ENCODE data around the gene GIMAP7. TPM values are rescaled to one million over a fixed set of nuclear protein-coding genes. Genes with fewer than 3 reads are reported as not detected.
"Not testable (repeated sequence)": the region's sequence is repeated elsewhere in the genome, so short reads cannot be mapped to it uniquely, and the experiment has no call there.

GIMAP7 gene
- polyA plus RNA-seq, 2 donors: 8.0 to 10.1 TPM

- H3K9me3 ChIP-seq (ENCODE audit: control insufficient read depth in 2 of 2, insufficient read depth in 1 of 2, low read depth in 1 of 2, low read length in 1 of 2): no peaks in the 10 kb centered on the region
- H3K36me3 ChIP-seq (ENCODE audit: control insufficient read depth in 2 of 2, insufficient read depth in 2 of 2, low read length in 1 of 2): no peaks in the 10 kb centered on the region
- peaks cover 0 to 3% of the 10 kb centered on the region in 2 donors for H3K4me1 ChIP-seq (ENCODE audit: control insufficient read depth in 2 of 2, insufficient read depth in 2 of 2, low read length in 1 of 2)
- H3K27me3 ChIP-seq (ENCODE audit: control insufficient read depth in 1 of 2, insufficient read depth in 2 of 2, low read length in 2 of 2): no peaks in the 10 kb centered on the region
- no peak overlapping the region for H3K27ac ChIP-seq (ENCODE audit: low read depth in 2 of 2, low read length in 1 of 2)
- H3K4me3 ChIP-seq (ENCODE audit: low read depth in 1 of 2, low read length in 2 of 2): no peak overlapping the region
- WGBS, 2 donors: 46 to 49% methylated on average over 3 of the region's 3 CpGs
These were observed 35.5 kb upstream of the GIMAP7 start for GRCh38 chr7:150479023-150479716.

GRCh38 chr7:150481186-150481920, 33.3 kb upstream of the GIMAP7 start:
- no peaks in the 10 kb centered on the region for H3K9me3 ChIP-seq (ENCODE audit: control insufficient read depth in 2 of 2, insufficient read depth in 1 of 2, low read depth in 1 of 2, low read length in 1 of 2)
- no peaks in the 10 kb centered on the region for H3K27me3 ChIP-seq (ENCODE audit: control insufficient read depth in 1 of 2, insufficient read depth in 2 of 2, low read length in 2 of 2)
- WGBS, 2 donors: 66 to 73% methylated on average over 9 of the region's 9 CpGs
- H3K4me3 ChIP-seq (ENCODE audit: low read depth in 1 of 2, low read length in 2 of 2): no peak overlapping the region
- H3K4me1 ChIP-seq (ENCODE audit: control insufficient read depth in 2 of 2, insufficient read depth in 2 of 2, low read length in 1 of 2): peaks cover 0 to 3% of the 10 kb centered on the region in 2 donors
- H3K27ac ChIP-seq (ENCODE audit: low read depth in 2 of 2, low read length in 1 of 2): peak overlapping the region; percentile 24 to 74
- no peaks in the 10 kb centered on the region for H3K36me3 ChIP-seq (ENCODE audit: control insufficient read depth in 2 of 2, insufficient read depth in 2 of 2, low read length in 1 of 2)

- peaks cover 0 to 3% of the 10 kb centered on the region in 2 donors for H3K4me1 ChIP-seq (ENCODE audit: control insufficient read depth in 2 of 2, insufficient read depth in 2 of 2, low read length in 1 of 2)
- H3K27me3 ChIP-seq (ENCODE audit: control insufficient read depth in 1 of 2, insufficient read depth in 2 of 2, low read length in 2 of 2): no peaks in the 10 kb centered on the region
- no peak overlapping the region for H3K4me3 ChIP-seq (ENCODE audit: low read depth in 1 of 2, low read length in 2 of 2)
- H3K9me3 ChIP-seq (ENCODE audit: control insufficient read depth in 2 of 2, insufficient read depth in 1 of 2, low read depth in 1 of 2, low read length in 1 of 2): no peaks in the 10 kb centered on the region
- no peaks in the 10 kb centered on the region for H3K36me3 ChIP-seq (ENCODE audit: control insufficient read depth in 2 of 2, insufficient read depth in 2 of 2, low read length in 1 of 2)
- H3K27ac ChIP-seq (ENCODE audit: low read depth in 2 of 2, low read length in 1 of 2): peak overlapping the region in 1 of 2 donors; percentile 24
- WGBS, 2 donors: 65 to 72% methylated on average over 4 of the region's 4 CpGs
These were observed 32.8 kb upstream of the GIMAP7 start for GRCh38 chr7:150481922-150482321.

GRCh38 chr7:150483514-150483913, 31.2 kb upstream of the GIMAP7 start:
- not testable (repeated sequence) for H3K4me1 ChIP-seq (ENCODE audit: control insufficient read depth in 2 of 2, insufficient read depth in 2 of 2, low read length in 1 of 2); H3K9me3 ChIP-seq (ENCODE audit: control insufficient read depth in 2 of 2, insufficient read depth in 1 of 2, low read depth in 1 of 2, low read length in 1 of 2); H3K27ac ChIP-seq (ENCODE audit: low read depth in 2 of 2, low read length in 1 of 2); H3K4me3 ChIP-seq (ENCODE audit: low read depth in 1 of 2, low read length in 2 of 2); H3K36me3 ChIP-seq (ENCODE audit: control insufficient read depth in 2 of 2, insufficient read depth in 2 of 2, low read length in 1 of 2); H3K27me3 ChIP-seq (ENCODE audit: control insufficient read depth in 1 of 2, insufficient read depth in 2 of 2, low read length in 2 of 2)
- 36 to 43% methylated on average over 2 of the region's 2 CpGs for WGBS, 2 donors

GRCh38 chr7:150484071-150484470, 30.6 kb upstream of the GIMAP7 start:
- H3K27me3 ChIP-seq (ENCODE audit: control insufficient read depth in 1 of 2, insufficient read depth in 2 of 2, low read length in 2 of 2); H3K4me3 ChIP-seq (ENCODE audit: low read depth in 1 of 2, low read length in 2 of 2); H3K27ac ChIP-seq (ENCODE audit: low read depth in 2 of 2, low read length in 1 of 2); H3K4me1 ChIP-seq (ENCODE audit: control insufficient read depth in 2 of 2, insufficient read depth in 2 of 2, low read length in 1 of 2); H3K36me3 ChIP-seq (ENCODE audit: control insufficient read depth in 2 of 2, insufficient read depth in 2 of 2, low read length in 1 of 2); H3K9me3 ChIP-seq (ENCODE audit: control insufficient read depth in 2 of 2, insufficient read depth in 1 of 2, low read depth in 1 of 2, low read length in 1 of 2): not testable (repeated sequence)
- WGBS, 2 donors: 44 to 48% methylated on average over 3 of the region's 3 CpGs

- Histone ChIP-seq H3K27me3 (ENCODE audit: control insufficient read depth in 1 of 2, insufficient read depth in 2 of 2, low read length in 2 of 2) (no peaks in the 10 kb centered on the region), H3K4me1 (ENCODE audit: control insufficient read depth in 2 of 2, insufficient read depth in 2 of 2, low read length in 1 of 2) (no peaks in the 10 kb centered on the region), H3K27ac (ENCODE audit: low read depth in 2 of 2, low read length in 1 of 2) (no peak overlapping the region), H3K4me3 (ENCODE audit: low read depth in 1 of 2, low read length in 2 of 2) (no peak overlapping the region), H3K9me3 (ENCODE audit: control insufficient read depth in 2 of 2, insufficient read depth in 1 of 2, low read depth in 1 of 2, low read length in 1 of 2) (no peaks in the 10 kb centered on the region), H3K36me3 (ENCODE audit: control insufficient read depth in 2 of 2, insufficient read depth in 2 of 2, low read length in 1 of 2) (no peaks in the 10 kb centered on the region)
- 73 to 78% methylated on average over 2 of the region's 2 CpGs for WGBS, 2 donors
These were observed 27.0 kb upstream of the GIMAP7 start for GRCh38 chr7:150487625-150488024.

- Histone ChIP-seq H3K27me3 (ENCODE audit: control insufficient read depth in 1 of 2, insufficient read depth in 2 of 2, low read length in 2 of 2) (no peaks in the 10 kb centered on the region), H3K4me1 (ENCODE audit: control insufficient read depth in 2 of 2, insufficient read depth in 2 of 2, low read length in 1 of 2) (no peaks in the 10 kb centered on the region), H3K27ac (ENCODE audit: low read depth in 2 of 2, low read length in 1 of 2) (no peak overlapping the region), H3K36me3 (ENCODE audit: control insufficient read depth in 2 of 2, insufficient read depth in 2 of 2, low read length in 1 of 2) (no peaks in the 10 kb centered on the region), H3K4me3 (ENCODE audit: low read depth in 1 of 2, low read length in 2 of 2) (no peak overlapping the region), H3K9me3 (ENCODE audit: control insufficient read depth in 2 of 2, insufficient read depth in 1 of 2, low read depth in 1 of 2, low read length in 1 of 2) (no peaks in the 10 kb centered on the region)
- WGBS, 2 donors: 82 to 98% methylated on average over 1 of the region's 1 CpG
These were observed 24.9 kb upstream of the GIMAP7 start for GRCh38 chr7:150489782-150490181.

- not testable (repeated sequence) for H3K36me3 ChIP-seq (ENCODE audit: control insufficient read depth in 2 of 2, insufficient read depth in 2 of 2, low read length in 1 of 2); H3K4me1 ChIP-seq (ENCODE audit: control insufficient read depth in 2 of 2, insufficient read depth in 2 of 2, low read length in 1 of 2); H3K4me3 ChIP-seq (ENCODE audit: low read depth in 1 of 2, low read length in 2 of 2); H3K9me3 ChIP-seq (ENCODE audit: control insufficient read depth in 2 of 2, insufficient read depth in 1 of 2, low read depth in 1 of 2, low read length in 1 of 2); H3K27ac ChIP-seq (ENCODE audit: low read depth in 2 of 2, low read length in 1 of 2); H3K27me3 ChIP-seq (ENCODE audit: control insufficient read depth in 1 of 2, insufficient read depth in 2 of 2, low read length in 2 of 2)
- WGBS, 2 donors: 20 to 47% methylated on average over 1 of the region's 3 CpGs
These were observed 21.2 kb upstream of the GIMAP7 start for GRCh38 chr7:150493442-150493841.

- Histone ChIP-seq H3K4me1 (ENCODE audit: control insufficient read depth in 2 of 2, insufficient read depth in 2 of 2, low read length in 1 of 2) (no peaks in the 10 kb centered on the region), H3K9me3 (ENCODE audit: control insufficient read depth in 2 of 2, insufficient read depth in 1 of 2, low read depth in 1 of 2, low read length in 1 of 2) (no peaks in the 10 kb centered on the region), H3K27me3 (ENCODE audit: control insufficient read depth in 1 of 2, insufficient read depth in 2 of 2, low read length in 2 of 2) (no peaks in the 10 kb centered on the region), H3K36me3 (ENCODE audit: control insufficient read depth in 2 of 2, insufficient read depth in 2 of 2, low read length in 1 of 2) (no peaks in the 10 kb centered on the region), H3K27ac (ENCODE audit: low read depth in 2 of 2, low read length in 1 of 2) (no peak overlapping the region), H3K4me3 (ENCODE audit: low read depth in 1 of 2, low read length in 2 of 2) (no peak overlapping the region)
These were observed 12.2 kb upstream of the GIMAP7 start for GRCh38 chr7:150502519-150502918.

GRCh38 chr7:150503155-150503554, 11.5 kb upstream of the GIMAP7 start:
- H3K36me3 ChIP-seq (ENCODE audit: control insufficient read depth in 2 of 2, insufficient read depth in 2 of 2, low read length in 1 of 2): no peaks in the 10 kb centered on the region
- no peak overlapping the region for H3K4me3 ChIP-seq (ENCODE audit: low read depth in 1 of 2, low read length in 2 of 2)
- no peaks in the 10 kb centered on the region for H3K27me3 ChIP-seq (ENCODE audit: control insufficient read depth in 1 of 2, insufficient read depth in 2 of 2, low read length in 2 of 2)
- H3K9me3 ChIP-seq (ENCODE audit: control insufficient read depth in 2 of 2, insufficient read depth in 1 of 2, low read depth in 1 of 2, low read length in 1 of 2): no peaks in the 10 kb centered on the region
- no peaks in the 10 kb centered on the region for H3K4me1 ChIP-seq (ENCODE audit: control insufficient read depth in 2 of 2, insufficient read depth in 2 of 2, low read length in 1 of 2)
- H3K27ac ChIP-seq (ENCODE audit: low read depth in 2 of 2, low read length in 1 of 2): peak overlapping the region in 1 of 2 donors; percentile 0
- 78 to 83% methylated on average over 4 of the region's 4 CpGs for WGBS, 2 donors
